Ovary (tissue), 9 donors: Measurements from ENCODE around the gene DAAM2. TPM values are rescaled to one million over a fixed set of nuclear protein-coding genes. Genes with fewer than 3 reads are reported as not detected.

Source experiments
- DNase-seq, 5 donors: peaks; one replicate each; pipeline ENCODE4 v3.0.0-alpha.2; 2019 to 2020
- H3K27ac ChIP-seq, 2 donors: fragments of 200-600 bp; one replicate each; pipeline versions ENCODE4 v1.5.1 to v1.8.0; 2019 to 2022
- H3K27me3 ChIP-seq: fragments of 200-600 bp; one replicate; pipeline ENCODE4 v1.8.0; 2022
- H3K36me3 ChIP-seq: fragments of 200-600 bp; sonication (generic); one replicate; pipeline ENCODE4 v1.5.1; 2019
- H3K4me1 ChIP-seq: one replicate; pipeline ENCODE4 v1.8.1; 2013; ENCODE audit warnings: mild to moderate bottlenecking, moderate library complexity; ENCODE audit not compliant: insufficient read depth
- H3K4me3 ChIP-seq: fragments of 200-600 bp; sonication (generic); one replicate; pipeline ENCODE4 v1.5.1; 2017
- H3K9me3 ChIP-seq, 2 donors: fragments of 200-600 bp in 1 of 2; sonication (generic) in 1 of 2; one replicate each; pipeline versions ENCODE4 v1.5.1 to v1.8.1; 2013 to 2019; ENCODE audit warnings: mild to moderate bottlenecking in 1 of 2, moderate library complexity in 1 of 2
- CTCF ChIP-seq, 3 donors: fragments of 450-650 bp in 2 of 3; fragments of 200-600 bp in 1 of 3; IDR thresholded peaks; one replicate each; pipeline versions ENCODE4 v1.5.1 to v1.8.0; 2016 to 2022; ENCODE audit warnings: antibody characterized with exemption in 3 of 3, mild to moderate bottlenecking in 1 of 3
- EP300 ChIP-seq: sonication (generic); formaldehyde crosslinking; IDR thresholded peaks from one replicate; pipeline ENCODE4 v1.6.1; 2017; ENCODE audit warnings: antibody characterized with exemption
- POLR2A ChIP-seq: fragments of 450-650 bp; IDR thresholded peaks from one replicate; pipeline ENCODE4 v1.6.1; 2017; ENCODE audit warnings: antibody characterized with exemption, mild to moderate bottlenecking, moderate library complexity
- WGBS, 3 donors: extraction: QIAGEN DNeasy Blood & Tissue Kit in 1 of 3; methylation state at CpG; one replicate each; pipeline versions ENCODE4 v1.1.5 to v1.1.7; 2013 to 2017; 5-methylcytosine and 5-hydroxymethylcytosine counted together
- intact Hi-C, 4 donors: fragments of 100-400 bp; cut with DNase I; formaldehyde crosslinking; loops; one replicate each; pipeline versions ENCODE4 v1.11.0 to v1.15.1; 2022 to 2023
- polyA plus RNA-seq, 2 donors: library from polyadenylated mRNA; stranded (reverse); fragments of 200-250 nt in 1 of 2; fragments of 350-450 nt in 1 of 2; fragmentation: Illumina TruSeq in 1 of 2; extraction: RNeasy Lipid Tissue Mini Kit (QIAGEN cat#74804) in 1 of 2; gene quantifications; one replicate each; pipeline ENCODE4 v1.2.3, GENCODE V29; 2013 to 2014
- total RNA-seq, 7 donors: library from RNA; depleted of rRNA in 2 of 7; stranded (reverse); fragments of >200 nt in 2 of 7; fragmentation: NEBNext Ultra II Directional in 3 of 7; extraction: Animal tissue kit (Norgen Biotek cat#: 25700) in 3 of 7; gene quantifications; one replicate each; pipeline versions ENCODE4 v1.1.0 to v1.2.4, GENCODE V29; 2016 to 2023
- donor health status: DM: no; HTN: no; CAD: no; lungs with moderate emphysema.
- donor health status: DM: no; HTN: no; CAD: no.
- donor health status: Bipolar disorder and iron deficiency.
- donor health status: DM: yes; HTN: yes; CAD: no.
- donor health status: DM: no; HTN: no; CAD: no.
- donor health status: DM: yes; HTN: yes; CAD: no.

Gene DAAM2
- total and polyA plus RNA-seq, 9 donors: 8.5 to 27.8 (median 18.5) TPM

DNA sequence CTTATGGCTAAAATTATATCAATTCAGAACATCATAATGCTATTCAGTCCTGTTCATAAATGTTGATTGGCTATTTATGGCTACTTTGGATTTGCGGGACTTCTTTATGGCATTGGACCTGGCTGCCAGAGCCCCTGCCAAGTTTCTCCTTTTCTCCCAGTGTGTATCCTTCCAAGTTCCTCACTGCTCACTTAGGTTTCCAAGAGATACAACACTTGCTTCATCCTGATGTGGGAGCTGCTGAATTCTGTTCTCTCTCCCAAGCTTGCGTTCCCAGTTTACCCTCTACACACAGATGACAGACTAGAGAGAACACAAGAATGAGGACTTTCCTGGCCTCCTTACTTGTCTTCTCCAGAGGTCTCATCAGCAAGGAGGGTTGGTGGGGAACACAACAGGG is 18.4 kb upstream of the DAAM2 start:
- DNase-seq: no peak
- intact Hi-C loops: no loop called here
- TF ChIP-seq POLR2A (no peak), EP300 (no peak), CTCF (IDR thresholded peaks at IDR 0.05) (no peak)
- 69 to 94% (median 88%) methylated on average over 2 of the region's 2 CpGs for WGBS, 3 donors
- no peaks in the 10 kb centered on the region for H3K27me3 ChIP-seq
- H3K9me3 ChIP-seq: no peaks in the 10 kb centered on the region
- H3K27ac ChIP-seq: no peak overlapping the region
- no peak overlapping the region for H3K4me3 ChIP-seq
- H3K36me3 ChIP-seq: no peaks in the 10 kb centered on the region
- no peaks in the 10 kb centered on the region for H3K4me1 ChIP-seq

GRCh38 chr6:39776581-39776980 is 15.6 kb upstream of the DAAM2 start:
- Histone ChIP-seq H3K36me3 (no peaks in the 10 kb centered on the region), H3K4me3 (no peak overlapping the region), H3K27me3 (no peaks in the 10 kb centered on the region), H3K9me3 (no peaks in the 10 kb centered on the region), H3K4me1 (no peaks in the 10 kb centered on the region), H3K27ac (no peak overlapping the region)
- TF ChIP-seq EP300 (no peak), CTCF (IDR thresholded peaks at IDR 0.05) (no peak), POLR2A (no peak)
- 76 to 84% (median 79%) methylated on average over 2 of the region's 2 CpGs for WGBS, 3 donors
- intact Hi-C loops: no loop called here
- DNase-seq: no peak

- no peak for DNase-seq
- Histone ChIP-seq H3K4me3 (no peak overlapping the region), H3K27me3 (no peaks in the 10 kb centered on the region), H3K9me3 (no peaks in the 10 kb centered on the region), H3K36me3 (no peaks in the 10 kb centered on the region), H3K27ac (no peak overlapping the region), H3K4me1 (no peaks in the 10 kb centered on the region)
- intact Hi-C loops: no loop called here
- WGBS, 3 donors: 71 to 84% (median 78%) methylated on average over 10 of the region's 10 CpGs
- no peak for TF ChIP-seq CTCF (IDR thresholded peaks at IDR 0.05)
- no peak for TF ChIP-seq POLR2A
- TF ChIP-seq EP300: no peak
Observed at GRCh38 chr6:39777218-39777617, 15.0 kb upstream of the DAAM2 start.

DNA sequence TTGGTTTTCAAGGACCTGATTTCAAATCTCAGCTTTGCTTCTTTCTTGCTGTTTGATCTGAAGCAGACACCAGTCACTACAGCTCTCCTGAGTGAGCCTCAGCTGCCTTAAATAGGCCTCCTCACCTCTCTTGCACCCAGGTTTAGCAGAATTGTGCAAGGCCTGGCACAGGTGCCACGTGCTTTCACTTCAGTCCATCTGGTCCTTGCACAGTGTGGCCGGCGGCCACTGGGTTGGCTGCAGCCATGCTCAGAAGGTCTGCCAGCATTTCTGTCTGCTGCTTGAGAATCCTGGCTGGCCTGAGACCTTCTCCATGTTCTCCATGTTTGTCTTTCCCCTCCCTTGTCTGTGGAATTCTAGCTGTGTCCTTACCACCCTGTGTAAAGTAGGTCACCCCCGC is 14.5 kb upstream of the DAAM2 start:
- no peaks in the 10 kb centered on the region for H3K27me3 ChIP-seq
- intact Hi-C loops: no loop called here
- H3K27ac ChIP-seq: no peak overlapping the region
- no peak for DNase-seq
- no peak for TF ChIP-seq CTCF (IDR thresholded peaks at IDR 0.05)
- no peak for TF ChIP-seq EP300
- TF ChIP-seq POLR2A: no peak
- 90 to 95% (median 90%) methylated on average over 4 of the region's 4 CpGs for WGBS, 3 donors
- no peaks in the 10 kb centered on the region for H3K4me1 ChIP-seq
- no peak overlapping the region for H3K4me3 ChIP-seq
- no peaks in the 10 kb centered on the region for H3K9me3 ChIP-seq
- no peaks in the 10 kb centered on the region for H3K36me3 ChIP-seq
